Left colon (tissue), 2 donors: ENCODE measurements around the gene PFKFB2. TPM values are rescaled to one million over a fixed set of nuclear protein-coding genes. Genes with fewer than 3 reads are reported as not detected.

Experiments used
- ATAC-seq: fragments of 200-7000 bp; cut with Tn5 transposase; one replicate; pipeline ENCODE4 v1.9.1; 2020; ENCODE audit warnings: mild to moderate bottlenecking, moderate library complexity
- DNase-seq, 2 donors: peaks; one replicate each; pipeline ENCODE4 v3.0.0-alpha.2; 2020
- intact Hi-C, 2 donors: fragments of 100-400 bp; cut with DNase I in 1 of 2; cut with micrococcal nuclease in 1 of 2; formaldehyde crosslinking; loops; one replicate each; pipeline versions ENCODE4 v1.11.2 to v1.14.0; 2022; cut with DNase I, micrococcal nuclease
- long read RNA-seq: library from polyadenylated mRNA; unstranded; transcript quantifications from one replicate; pipeline ENCODE4 v2.0.0, GENCODE V29; 2021
- total RNA-seq, 2 donors: library from RNA; stranded (reverse); fragmentation: NEBNext Ultra II Directional; extraction: Animal tissue kit (Norgen Biotek cat#: 25700); gene quantifications; one replicate each; pipeline ENCODE4 v1.2.1, GENCODE V29; 2021
- donor health status: DM: no; HTN: no; CAD: no.
- donor health status: DM: yes; HTN: yes; CAD: no.

PFKFB2 gene
- 100 to 1,000 TPM; 104 to 117 TPM for total RNA-seq
- long read RNA-seq, full-length matches to known transcripts, result 14 of 70 reads
- long read RNA-seq, partial matches to known transcripts, result 21 of 70 reads
- long read RNA-seq, other reads (novel, unspliced or antisense), result 35 of 70 reads

- DNase-seq (peak; percentile 99 to 100), ATAC-seq (peak; percentile 76)
- intact Hi-C loops, result no loop called here
Measured at GRCh38 chr1:207052911-207053769, at the start of gene PFKFB2. PFKFB2 (plus strand) TSS chr1:207053275; CDS start chr1:207054718, 1,443 bp downstream.

DNA sequence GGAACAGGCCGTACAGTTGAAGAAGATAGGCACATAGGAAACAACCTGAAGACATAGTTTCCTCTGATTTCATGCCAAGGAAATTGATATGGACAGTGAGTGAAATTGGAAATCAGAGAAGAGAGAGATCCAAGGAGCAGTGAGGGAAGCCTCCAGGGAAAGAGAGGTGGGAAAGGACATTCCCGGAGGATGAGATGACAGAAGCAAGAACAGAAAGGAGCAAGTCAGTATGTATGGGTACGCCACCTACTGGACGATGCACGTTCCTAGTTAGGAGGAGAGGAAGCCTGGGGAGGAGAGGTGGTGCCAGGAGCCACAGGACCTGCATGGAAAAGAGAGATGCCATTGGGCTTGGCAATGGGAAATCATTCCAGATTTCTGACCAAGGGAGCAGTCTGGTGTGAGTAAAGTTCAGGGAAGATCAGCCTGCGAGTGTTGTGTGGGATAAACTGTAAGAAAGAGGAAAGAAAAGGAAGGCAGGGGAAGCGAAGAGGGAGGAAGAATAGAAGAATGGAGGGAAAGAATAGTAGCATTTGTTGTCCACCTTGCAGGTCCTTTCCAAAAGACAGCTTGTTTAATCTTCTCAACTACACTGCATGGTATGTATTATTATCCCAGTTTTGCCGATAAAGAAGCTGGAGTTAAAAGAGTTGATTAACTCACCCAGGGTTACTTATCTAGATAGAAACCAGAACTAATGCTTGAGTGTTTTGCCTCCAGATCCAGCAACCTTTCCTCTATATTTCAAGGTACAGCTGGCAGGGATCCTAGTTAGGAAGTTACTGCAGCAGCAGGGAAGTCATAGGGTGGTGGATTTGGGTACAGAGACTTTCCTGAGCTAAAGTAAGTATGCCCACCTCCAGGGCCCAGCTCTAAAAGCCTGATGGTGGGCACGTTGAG is 47.9 kb upstream of the PFKFB2 start:
- intact Hi-C loops, result no loop called here
- peak; percentile 70 to 75 for DNase-seq

GRCh38 chr1:207006083-207006482 is 47.0 kb upstream of the PFKFB2 start:
- no peak for ATAC-seq
- intact Hi-C loops, result no loop called here
- no peak for DNase-seq

More for the DNA sequence above, 47.9 kb upstream of the PFKFB2 start:
- ATAC-seq, result peak; percentile 66

DNA sequence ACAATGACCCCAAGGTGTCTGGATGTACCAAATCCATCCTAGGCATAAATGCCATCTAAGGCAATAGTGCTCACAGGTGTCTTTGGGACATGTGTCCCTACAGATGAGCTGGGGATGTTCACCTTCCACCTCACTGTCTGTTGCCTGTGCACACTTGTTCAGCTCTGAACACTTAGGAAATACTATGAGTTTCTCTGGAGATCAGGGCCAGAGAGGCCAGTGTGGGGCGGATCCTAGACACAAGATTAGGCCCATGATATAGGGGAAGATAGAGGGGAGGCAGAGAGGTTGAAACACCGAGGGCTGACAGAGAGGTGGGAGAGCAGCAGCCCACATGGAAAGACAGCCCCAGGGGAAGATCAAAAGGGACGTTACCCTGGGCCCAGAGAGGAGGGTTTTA is 46.2 kb upstream of the PFKFB2 start:
- ATAC-seq (no peak), DNase-seq (no peak)

DNA sequence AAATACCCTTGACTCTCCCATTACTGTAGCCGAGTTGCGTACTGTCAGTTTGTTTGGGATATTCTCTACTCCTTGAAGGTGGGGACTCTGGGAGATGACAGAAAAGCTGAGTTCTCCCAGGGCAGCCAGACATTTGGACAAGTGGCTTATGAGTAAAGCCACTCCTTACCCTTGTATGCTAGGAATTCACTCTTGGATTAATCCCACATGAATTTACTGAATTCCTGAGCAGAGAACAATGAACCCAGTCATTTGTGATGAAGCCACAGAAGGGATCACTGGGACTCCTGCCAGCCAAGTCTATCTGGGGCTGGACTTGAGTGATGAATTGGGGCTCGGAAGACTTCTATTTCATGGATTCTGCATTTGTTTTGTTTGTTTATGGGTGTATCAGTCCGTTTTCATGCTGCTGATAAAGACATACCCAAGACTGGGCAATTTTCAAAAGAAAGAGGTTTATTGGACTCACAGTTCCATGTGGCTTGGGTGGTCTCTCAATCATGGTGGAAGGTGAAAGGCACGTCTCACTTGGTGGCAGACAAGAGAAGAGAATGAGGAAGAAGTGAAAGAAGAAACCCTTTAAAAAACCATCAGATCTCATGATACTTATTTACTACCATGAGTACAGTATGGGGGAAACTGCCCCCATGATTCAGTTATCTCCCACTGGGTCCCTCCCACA is 45.6 kb upstream of the PFKFB2 start:
- intact Hi-C loops, result no loop called here
- DNase-seq, result no peak
- no peak for ATAC-seq

More for the DNA sequence above, 46.2 kb upstream of the PFKFB2 start:
- intact Hi-C loops, result no loop called here

DNA sequence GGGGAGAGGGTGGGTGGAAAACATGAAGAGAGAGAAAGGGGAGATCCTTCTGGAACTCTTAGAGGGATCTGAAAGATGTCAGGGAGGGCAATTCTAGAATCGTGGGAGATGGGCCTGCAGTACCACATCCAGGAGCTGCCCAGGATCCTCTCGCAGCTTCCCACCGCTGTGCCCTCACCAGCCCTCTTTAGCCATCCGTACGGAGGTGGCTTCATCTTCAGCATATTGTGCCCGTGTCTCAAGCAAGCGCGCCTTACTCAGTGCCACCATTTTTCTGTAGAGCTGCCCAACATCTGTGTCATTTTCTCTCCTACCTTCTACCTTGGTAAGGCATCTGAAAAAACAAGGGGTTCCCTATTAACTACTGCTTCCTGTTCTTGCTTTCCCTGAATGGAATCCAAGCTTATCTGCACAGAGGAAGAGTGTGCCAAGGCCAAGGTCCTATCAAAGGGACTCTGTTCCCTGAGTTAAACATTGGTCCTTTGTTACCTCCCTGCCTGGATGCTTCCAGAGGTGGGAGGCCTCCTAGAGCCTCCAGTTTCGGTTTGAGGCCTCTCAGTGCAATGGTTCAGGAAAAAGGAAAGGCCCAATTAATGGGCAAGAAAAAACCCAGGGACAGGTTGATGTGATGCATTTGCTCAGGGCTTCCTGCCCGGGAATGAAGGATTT is 43.8 kb upstream of the PFKFB2 start:
- ATAC-seq (peak; percentile 67), DNase-seq (no peak)
- intact Hi-C loops, result no loop called here

DNA sequence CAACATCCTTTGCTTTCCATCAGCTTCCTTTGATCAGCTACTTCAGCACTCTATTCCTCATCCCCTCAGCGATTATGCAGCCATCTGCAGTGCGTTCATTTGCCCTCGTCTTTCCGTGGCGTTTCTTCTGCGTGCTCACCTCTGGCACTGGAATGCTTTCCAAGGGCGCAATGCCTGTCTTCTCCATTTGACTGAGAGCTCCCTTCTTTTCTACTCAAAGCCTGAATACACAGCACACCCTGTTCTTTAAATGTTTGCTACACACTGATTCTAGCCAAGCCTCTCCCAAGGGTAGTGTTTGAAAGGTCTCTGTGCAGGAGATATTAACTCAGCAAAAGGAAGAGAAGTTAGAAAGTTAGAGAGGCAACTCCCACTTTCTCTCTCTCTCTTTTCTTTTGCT is 43.1 kb upstream of the PFKFB2 start:
- no peak for DNase-seq
- ATAC-seq, result peak; percentile 51
- intact Hi-C loops, result no loop called here

- intact Hi-C loops, result no loop called here
- DNase-seq, result no peak
- ATAC-seq, result no peak
Measured at GRCh38 chr1:207010726-207011125, 42.3 kb upstream of the PFKFB2 start.

- ATAC-seq (no peak), DNase-seq (no peak)
- intact Hi-C loops, result no loop called here
Measured at GRCh38 chr1:207013321-207014085, 39.6 kb upstream of the PFKFB2 start.

GRCh38 chr1:207014728-207015127 is 38.3 kb upstream of the PFKFB2 start:
- intact Hi-C loops, result no loop called here
- DNase-seq, result no peak
- no peak for ATAC-seq

DNA sequence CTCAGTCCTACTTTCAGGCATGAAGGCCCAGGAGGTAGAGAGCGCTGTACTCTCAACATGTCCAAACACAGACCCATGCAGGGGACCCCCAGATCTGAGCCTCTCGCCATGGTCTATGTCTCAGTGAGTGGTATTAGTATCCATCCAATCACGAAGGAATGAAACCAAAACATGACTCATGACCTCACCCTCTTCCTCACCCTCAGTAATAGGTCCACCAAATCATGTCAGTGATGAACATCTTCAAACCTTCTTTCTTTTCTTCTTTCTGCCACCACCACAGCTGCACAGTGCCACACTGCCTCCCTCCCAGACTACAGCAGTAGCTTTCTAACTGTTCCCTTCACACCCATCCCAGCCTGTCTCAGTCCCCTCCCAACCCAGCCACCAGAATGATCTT is 37.3 kb upstream of the PFKFB2 start:
- no peak for DNase-seq
- ATAC-seq, result no peak
- intact Hi-C loops, result no loop called here

GRCh38 chr1:207017615-207018559 is 35.2 kb upstream of the PFKFB2 start:
- intact Hi-C loops, result no loop called here
- DNase-seq, result peak; percentile 39 to 63
- peak; percentile 67 for ATAC-seq

GRCh38 chr1:207018707-207019106 is 34.4 kb upstream of the PFKFB2 start:
- DNase-seq (no peak), ATAC-seq (no peak)
- intact Hi-C loops, result no loop called here

DNA sequence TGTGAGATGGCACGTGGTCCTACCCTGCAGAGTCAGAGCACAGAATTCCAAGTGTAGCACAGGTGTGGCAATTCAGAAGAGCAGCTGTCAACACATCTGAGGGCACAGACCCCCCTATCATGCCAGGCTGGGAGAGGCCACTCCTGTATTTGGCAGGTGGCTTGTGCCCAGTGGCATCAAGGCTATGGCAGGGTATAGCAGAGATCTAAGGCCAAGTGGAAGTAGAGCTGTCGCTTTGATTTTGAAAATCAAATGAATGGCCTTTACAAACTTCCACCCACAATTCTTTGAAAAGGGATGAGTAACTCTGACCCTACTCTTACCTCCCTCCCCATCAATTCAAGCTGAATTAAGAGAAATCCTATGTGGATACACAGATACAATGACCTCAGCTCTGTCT is 33.9 kb upstream of the PFKFB2 start:
- no peak for ATAC-seq
- intact Hi-C loops, result no loop called here
- no peak for DNase-seq

DNA sequence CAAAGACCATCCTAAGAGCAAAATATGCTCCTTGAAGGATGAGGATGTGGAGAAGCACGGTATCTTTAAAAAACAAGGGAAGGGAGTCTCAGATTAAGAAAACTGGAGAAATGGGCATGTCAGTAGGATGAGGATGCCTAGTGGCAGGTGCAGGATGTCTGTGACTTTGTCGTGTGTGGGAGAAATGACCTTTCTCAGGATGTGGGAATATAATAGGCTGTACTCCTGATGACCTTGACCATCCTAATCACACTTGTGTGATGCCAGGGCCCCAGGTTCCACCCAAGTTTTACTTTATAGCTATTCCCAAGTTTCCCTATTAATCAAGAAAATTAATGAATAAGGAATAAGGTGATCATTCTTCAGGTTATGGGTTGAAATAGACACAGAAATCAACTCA is 33.4 kb upstream of the PFKFB2 start:
- ATAC-seq, result no peak
- intact Hi-C loops, result no loop called here
- DNase-seq, result no peak

- peak; percentile 80 for ATAC-seq
- intact Hi-C loops, result no loop called here
Measured at GRCh38 chr1:207020065-207020708, 32.9 kb upstream of the PFKFB2 start.

More at GRCh38 chr1:207020065-207020708, 32.9 kb upstream of the PFKFB2 start:
- DNase-seq, result peak; percentile 54 to 77
